ENCODE data around the gene SKP2.
"Not testable (repeated sequence)": the region's sequence is repeated elsewhere in the genome, so short reads cannot be mapped to it uniquely, and the experiment has no call there.

Gene SKP2

DNA sequence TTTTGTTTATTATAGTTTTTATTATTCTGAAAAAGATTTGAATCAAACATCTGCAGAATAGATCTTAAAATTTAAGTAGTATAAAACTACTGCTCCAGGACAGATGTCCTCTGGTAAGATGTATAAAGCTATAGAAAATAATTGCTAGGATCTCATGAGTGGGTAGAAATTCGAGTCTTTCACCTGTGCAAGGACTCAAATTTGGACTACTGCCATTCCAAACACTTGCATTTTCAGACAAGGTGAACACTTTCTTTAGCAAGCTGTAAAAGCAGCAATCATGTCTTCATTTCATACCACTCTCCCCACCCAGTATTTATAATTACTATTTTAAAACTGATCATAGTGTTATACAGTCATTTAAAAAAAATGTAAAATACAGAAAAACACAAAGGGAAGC, 20.7 kb downstream of the SKP2 start:
- no peaks in the 10 kb centered on the region for H3K4me1 ChIP-seq (ENCODE audit: insufficient read depth, low read length)
- H3K36me3 ChIP-seq (ENCODE audit: insufficient read depth, low read length): peaks cover 13% of the 10 kb centered on the region
- no peaks in the 10 kb centered on the region for H3K9me3 ChIP-seq (ENCODE audit: control insufficient read depth, insufficient read depth, low read length)
- no peak overlapping the region for H3K9ac ChIP-seq (ENCODE audit: low read depth, low read length)

GRCh38 chr5:36173426-36173825, 21.5 kb downstream of the SKP2 start:
- peaks cover 17% of the 10 kb centered on the region for H3K36me3 ChIP-seq (ENCODE audit: insufficient read depth, low read length)
- H3K9ac ChIP-seq (ENCODE audit: low read depth, low read length): no peak overlapping the region
- no peaks in the 10 kb centered on the region for H3K9me3 ChIP-seq (ENCODE audit: control insufficient read depth, insufficient read depth, low read length)
- H3K4me1 ChIP-seq (ENCODE audit: insufficient read depth, low read length): no peaks in the 10 kb centered on the region

- Histone ChIP-seq H3K36me3 (ENCODE audit: insufficient read depth, low read length) (peaks cover 17% of the 10 kb centered on the region), H3K4me1 (ENCODE audit: insufficient read depth, low read length) (no peaks in the 10 kb centered on the region), H3K9ac (ENCODE audit: low read depth, low read length) (no peak overlapping the region), H3K9me3 (ENCODE audit: control insufficient read depth, insufficient read depth, low read length) (no peaks in the 10 kb centered on the region)
Measured at GRCh38 chr5:36174119-36174518, 22.2 kb downstream of the SKP2 start.

GRCh38 chr5:36175043-36175442, 23.1 kb downstream of the SKP2 start:
- Histone ChIP-seq H3K36me3 (ENCODE audit: insufficient read depth, low read length) (peaks cover 17% of the 10 kb centered on the region), H3K4me1 (ENCODE audit: insufficient read depth, low read length) (no peaks in the 10 kb centered on the region), H3K9me3 (ENCODE audit: control insufficient read depth, insufficient read depth, low read length) (no peaks in the 10 kb centered on the region), H3K9ac (ENCODE audit: low read depth, low read length) (no peak overlapping the region)

GRCh38 chr5:36177154-36177553, 25.2 kb downstream of the SKP2 start:
- Histone ChIP-seq H3K4me1 (ENCODE audit: insufficient read depth, low read length) (no peaks in the 10 kb centered on the region), H3K36me3 (ENCODE audit: insufficient read depth, low read length) (peaks cover 12% of the 10 kb centered on the region), H3K9ac (ENCODE audit: low read depth, low read length) (no peak overlapping the region), H3K9me3 (ENCODE audit: control insufficient read depth, insufficient read depth, low read length) (no peaks in the 10 kb centered on the region)

DNA sequence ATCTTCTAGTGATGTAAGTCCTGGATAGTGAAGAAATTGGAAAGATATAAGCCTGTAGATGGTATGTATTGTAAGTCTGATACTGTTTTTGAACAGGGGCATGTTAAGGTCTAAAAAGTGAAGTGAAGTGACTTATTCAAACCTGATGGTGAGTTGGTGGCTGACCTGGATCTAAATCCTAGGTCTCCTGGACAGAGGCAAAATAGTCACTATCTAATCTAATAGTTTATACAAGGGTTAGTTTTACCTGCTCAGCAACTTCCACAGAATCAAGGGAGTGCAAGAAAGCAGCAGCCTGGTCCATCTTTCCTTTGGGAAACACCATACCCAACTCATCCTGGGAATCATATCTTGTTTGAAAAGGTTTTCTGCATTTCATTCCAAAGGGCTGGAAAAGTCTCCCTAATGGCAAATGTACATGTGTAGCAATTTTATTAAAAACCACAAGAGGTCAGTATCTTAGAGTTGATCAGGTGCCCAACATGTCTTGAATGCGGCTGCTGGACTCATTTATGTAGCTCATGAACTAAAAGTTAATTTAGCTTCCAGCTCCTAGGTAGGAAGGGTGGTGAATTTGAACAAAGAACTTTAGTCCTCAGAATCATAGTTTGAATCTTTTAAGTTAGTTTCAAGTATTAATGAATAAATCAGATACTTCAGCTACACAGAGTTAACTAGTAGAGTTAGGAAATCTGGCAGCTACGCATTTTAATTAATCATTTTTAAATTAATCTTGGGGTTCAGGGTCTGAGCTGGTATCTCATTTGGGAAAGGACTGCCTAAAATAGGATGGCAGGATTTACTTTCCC, 26.0 kb downstream of the SKP2 start:
- peaks cover 12% of the 10 kb centered on the region for H3K36me3 ChIP-seq (ENCODE audit: insufficient read depth, low read length)
- H3K9ac ChIP-seq (ENCODE audit: low read depth, low read length): no peak overlapping the region
- no peaks in the 10 kb centered on the region for H3K4me1 ChIP-seq (ENCODE audit: insufficient read depth, low read length)
- H3K9me3 ChIP-seq (ENCODE audit: control insufficient read depth, insufficient read depth, low read length): no peaks in the 10 kb centered on the region

DNA sequence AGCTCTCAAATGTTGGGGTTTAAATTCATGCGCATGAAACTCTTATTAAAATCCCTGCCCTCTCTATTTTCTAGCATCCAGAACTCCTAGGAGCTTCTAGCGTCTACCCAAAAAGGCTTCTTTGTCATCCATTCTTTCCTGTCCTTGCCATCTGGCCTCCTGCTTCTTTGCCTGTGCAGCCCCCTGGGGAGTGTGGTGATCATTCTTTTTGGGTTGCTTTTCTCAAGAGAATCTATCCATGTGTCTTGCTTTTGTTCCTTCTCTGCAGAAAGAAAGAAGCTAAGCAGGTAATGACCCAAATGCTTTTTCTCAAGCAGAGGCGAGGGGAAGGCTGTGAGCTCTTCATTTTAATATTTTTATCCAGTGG, 26.6 kb downstream of the SKP2 start:
- no peaks in the 10 kb centered on the region for H3K9me3 ChIP-seq (ENCODE audit: control insufficient read depth, insufficient read depth, low read length)
- no peak overlapping the region for H3K9ac ChIP-seq (ENCODE audit: low read depth, low read length)
- peaks cover 12% of the 10 kb centered on the region for H3K36me3 ChIP-seq (ENCODE audit: insufficient read depth, low read length)
- H3K4me1 ChIP-seq (ENCODE audit: insufficient read depth, low read length): no peaks in the 10 kb centered on the region

GRCh38 chr5:36179950-36180349, 28.0 kb downstream of the SKP2 start:
- H3K36me3 ChIP-seq (ENCODE audit: insufficient read depth, low read length): peaks cover 3% of the 10 kb centered on the region
- no peaks in the 10 kb centered on the region for H3K9me3 ChIP-seq (ENCODE audit: control insufficient read depth, insufficient read depth, low read length)
- no peak overlapping the region for H3K9ac ChIP-seq (ENCODE audit: low read depth, low read length)
- H3K4me1 ChIP-seq (ENCODE audit: insufficient read depth, low read length): no peaks in the 10 kb centered on the region

- Histone ChIP-seq H3K9me3 (ENCODE audit: control insufficient read depth, insufficient read depth, low read length) (no peaks in the 10 kb centered on the region), H3K4me1 (ENCODE audit: insufficient read depth, low read length) (no peaks in the 10 kb centered on the region), H3K36me3 (ENCODE audit: insufficient read depth, low read length) (peaks cover 3% of the 10 kb centered on the region), H3K9ac (ENCODE audit: low read depth, low read length) (no peak overlapping the region)
Measured at GRCh38 chr5:36180556-36181350, 28.8 kb downstream of the SKP2 start.

DNA sequence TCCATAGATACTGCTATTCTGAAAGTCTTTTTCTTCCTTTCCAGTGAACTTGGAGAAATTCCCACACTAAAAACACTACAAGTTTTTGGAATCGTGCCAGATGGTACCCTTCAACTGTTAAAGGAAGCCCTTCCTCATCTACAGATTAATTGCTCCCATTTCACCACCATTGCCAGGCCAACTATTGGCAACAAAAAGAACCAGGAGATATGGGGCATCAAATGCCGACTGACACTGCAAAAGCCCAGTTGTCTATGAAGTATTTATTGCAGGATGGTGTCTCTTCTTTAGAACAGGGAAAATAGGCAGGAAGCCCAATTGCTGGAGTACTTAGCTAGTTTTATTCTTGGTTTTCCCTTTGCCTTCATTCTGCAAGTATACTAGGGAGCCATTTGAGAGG, 29.9 kb downstream of the SKP2 start:
- Histone ChIP-seq H3K9me3 (ENCODE audit: control insufficient read depth, insufficient read depth, low read length) (no peaks in the 10 kb centered on the region), H3K9ac (ENCODE audit: low read depth, low read length) (no peak overlapping the region), H3K4me1 (ENCODE audit: insufficient read depth, low read length) (no peaks in the 10 kb centered on the region), H3K36me3 (ENCODE audit: insufficient read depth, low read length) (peaks cover 3% of the 10 kb centered on the region)

DNA sequence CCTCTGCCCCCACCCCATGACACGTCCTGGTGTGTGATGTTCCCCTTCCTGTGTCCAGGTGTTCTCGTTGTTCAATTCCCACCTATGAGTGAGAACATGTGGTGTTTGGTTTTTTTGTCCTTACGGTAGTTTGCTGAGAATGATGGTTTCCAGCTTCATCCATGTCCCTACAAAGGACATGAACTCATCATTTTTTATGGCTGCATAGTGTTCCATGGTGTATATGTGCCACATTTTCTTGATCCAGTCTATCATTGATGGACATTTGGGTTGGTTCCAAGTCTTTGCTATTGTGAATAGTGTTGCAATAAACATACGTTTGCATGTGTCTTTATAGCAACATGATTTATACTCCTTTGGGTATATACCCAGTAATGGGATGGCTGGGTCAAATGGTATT, 32.5 kb downstream of the SKP2 start:
- not testable (repeated sequence) for H3K4me1 ChIP-seq (ENCODE audit: insufficient read depth, low read length); H3K9me3 ChIP-seq (ENCODE audit: control insufficient read depth, insufficient read depth, low read length); H3K36me3 ChIP-seq (ENCODE audit: insufficient read depth, low read length); H3K9ac ChIP-seq (ENCODE audit: low read depth, low read length)

- no peaks in the 10 kb centered on the region for H3K4me1 ChIP-seq (ENCODE audit: insufficient read depth, low read length)
- H3K9me3 ChIP-seq (ENCODE audit: control insufficient read depth, insufficient read depth, low read length): no peaks in the 10 kb centered on the region; the same call in 1 of the 2 replicates
- H3K9ac ChIP-seq (ENCODE audit: low read depth, low read length): no peak overlapping the region
- H3K36me3 ChIP-seq (ENCODE audit: insufficient read depth, low read length): no peaks in the 10 kb centered on the region; the same call in none of the 2 replicates
Measured at GRCh38 chr5:36193746-36194145, 41.8 kb downstream of the SKP2 start.

DNA sequence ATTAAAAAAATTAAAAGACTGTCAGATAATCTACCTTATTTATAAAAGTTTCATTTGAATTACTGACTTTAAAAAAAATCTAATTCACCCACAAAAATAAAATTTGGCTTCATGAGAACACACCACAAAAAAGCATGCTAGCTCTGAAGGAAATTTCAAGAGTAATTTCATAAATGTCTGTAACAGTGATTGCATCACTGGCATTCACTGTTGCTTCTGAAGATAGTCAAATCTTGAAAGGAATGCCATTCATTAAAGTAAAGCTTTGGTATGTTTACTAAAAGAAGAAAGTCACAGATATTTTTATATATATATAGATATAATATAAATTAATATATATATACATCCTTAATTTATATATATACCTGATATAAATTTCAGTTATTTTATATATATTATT, 46.4 kb downstream of the SKP2 start:
- H3K9me3 ChIP-seq (ENCODE audit: control insufficient read depth, insufficient read depth, low read length): no peaks in the 10 kb centered on the region
- no peaks in the 10 kb centered on the region; the same call in 1 of the 2 replicates for H3K36me3 ChIP-seq (ENCODE audit: insufficient read depth, low read length)
- no peaks in the 10 kb centered on the region for H3K4me1 ChIP-seq (ENCODE audit: insufficient read depth, low read length)

DNA sequence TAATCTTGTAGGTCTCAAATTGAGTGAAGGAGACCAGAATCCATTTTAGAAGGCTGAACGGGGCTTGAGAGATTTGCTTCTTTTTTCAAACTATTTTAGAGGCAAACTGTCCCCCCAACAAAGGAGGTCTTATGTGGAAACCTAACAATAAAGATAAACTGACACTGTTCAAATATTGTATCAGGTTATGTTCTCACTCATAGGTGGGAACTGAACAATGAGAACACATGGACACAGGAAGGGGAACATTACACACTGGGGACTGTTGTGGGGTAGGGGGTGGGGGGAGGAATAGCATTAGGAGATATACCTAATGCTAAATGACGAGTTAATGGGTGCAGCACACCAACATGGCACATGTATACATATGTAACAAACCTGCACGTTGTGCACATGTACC, 46.9 kb downstream of the SKP2 start:
- H3K9ac ChIP-seq (ENCODE audit: low read depth, low read length); H3K9me3 ChIP-seq (ENCODE audit: control insufficient read depth, insufficient read depth, low read length); H3K4me1 ChIP-seq (ENCODE audit: insufficient read depth, low read length); H3K36me3 ChIP-seq (ENCODE audit: insufficient read depth, low read length): not testable (repeated sequence)

More for the DNA sequence above, 46.4 kb downstream of the SKP2 start:
- H3K9ac ChIP-seq (ENCODE audit: low read depth, low read length): no peak overlapping the region

DNA sequence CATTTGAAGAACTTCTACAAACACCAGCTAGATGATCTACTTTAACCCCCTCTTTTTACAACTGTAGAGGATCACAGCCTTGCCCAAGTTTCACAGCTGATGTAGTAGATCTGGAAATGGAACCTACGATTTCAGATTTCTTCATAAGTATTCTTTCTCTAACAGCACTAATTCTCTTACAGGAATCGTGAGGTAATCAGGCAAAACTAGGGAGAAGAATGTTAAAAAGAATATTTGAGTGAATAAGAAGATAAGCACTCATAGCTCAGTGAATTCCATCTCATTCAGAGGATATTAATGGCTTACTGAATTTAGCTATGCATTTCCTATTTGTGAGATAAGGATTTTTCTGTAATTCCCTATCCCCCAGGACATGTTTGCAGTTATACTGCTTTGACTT, 47.7 kb downstream of the SKP2 start:
- Histone ChIP-seq H3K4me1 (ENCODE audit: insufficient read depth, low read length) (no peaks in the 10 kb centered on the region), H3K9ac (ENCODE audit: low read depth, low read length) (no peak overlapping the region), H3K36me3 (ENCODE audit: insufficient read depth, low read length) (no peaks in the 10 kb centered on the region; the same call in 1 of the 2 replicates), H3K9me3 (ENCODE audit: control insufficient read depth, insufficient read depth, low read length) (no peaks in the 10 kb centered on the region)

All from ES-I3 (cell line).